KMS-11 (cell line): ENCODE measurements around the gene PRKACA.

Experiments used
- H2AFZ ChIP-seq: fragments of 200-600 bp; sonication (generic); 2 replicates; pipeline ENCODE4 v1.6.1; 2016; ENCODE audit warnings: antibody characterized with exemption, mixed run types, low read depth
- H3K27ac ChIP-seq: fragments of 200-600 bp; sonication (generic); 2 replicates; pipeline ENCODE4 v1.6.1; 2016; ENCODE audit warnings: mild to moderate bottlenecking, mixed run types
- H3K27me3 ChIP-seq: fragments of 200-600 bp; sonication (generic); 2 replicates; pipeline ENCODE4 v1.6.1; 2017; ENCODE audit warnings: mild to moderate bottlenecking, low read depth, mixed run types, moderate library complexity; ENCODE audit not compliant: insufficient read depth
- H3K36me3 ChIP-seq: fragments of 200-600 bp; sonication (generic); 2 replicates; pipeline ENCODE4 v1.6.1; 2017; ENCODE audit warnings: mild to moderate bottlenecking, mixed run types; ENCODE audit not compliant: insufficient read depth
- H3K4me1 ChIP-seq: fragments of 200-600 bp; sonication (generic); 2 replicates; pipeline ENCODE4 v1.6.1; 2016; ENCODE audit warnings: mild to moderate bottlenecking, low read depth, mixed run types; ENCODE audit not compliant: poor library complexity, severe bottlenecking
- H3K4me2 ChIP-seq: fragments of 200-600 bp; sonication (generic); 2 replicates; pipeline ENCODE4 v1.7.0; 2016; ENCODE audit warnings: mild to moderate bottlenecking, mixed run types
- H3K4me3 ChIP-seq: fragments of 200-600 bp; sonication (generic); IDR thresholded peaks from 2 replicates; pipeline ENCODE4 v1.6.1; 2017; ENCODE audit warnings: low read depth, low read length, mixed read lengths; ENCODE audit not compliant: insufficient read depth
- H3K79me2 ChIP-seq: fragments of 200-600 bp; sonication (generic); 2 replicates; pipeline ENCODE4 v1.6.1; 2016; ENCODE audit warnings: low read depth, mixed run types; ENCODE audit not compliant: insufficient read depth
- H3K9ac ChIP-seq: fragments of 200-600 bp; sonication (generic); 2 replicates; pipeline ENCODE4 v1.6.1; 2016; ENCODE audit warnings: mild to moderate bottlenecking, mixed run types
- H4K20me1 ChIP-seq: fragments of 200-600 bp; sonication (generic); 2 replicates; pipeline ENCODE4 v1.6.1; 2016; ENCODE audit warnings: mild to moderate bottlenecking, mixed run types; ENCODE audit not compliant: insufficient read depth
- CTCF ChIP-seq: fragments of 200-600 bp; sonication (generic); conservative IDR thresholded peaks from 2 replicates; pipeline ENCODE4 v1.6.1; 2017; ENCODE audit warnings: low read depth, mild to moderate bottlenecking, antibody characterized with exemption, low read length, moderate library complexity, mixed read lengths

PRKACA gene

GRCh38 chr19:14119644-14120496 lies 2.3 kb upstream of the PRKACA start:
- Histone ChIP-seq H2AFZ (no peak overlapping the region), H3K36me3 (no peaks in the 10 kb centered on the region), H3K79me2 (no peaks in the 10 kb centered on the region; the same call in 1 of the 2 replicates), H4K20me1 (no peaks in the 10 kb centered on the region), H3K27ac (no peak overlapping the region), H3K4me2 (no peak overlapping the region), H3K4me3 (no peak overlapping the region), H3K4me1 (peaks cover 10% of the 10 kb centered on the region), H3K27me3 (no peaks in the 10 kb centered on the region), H3K9ac (no peak overlapping the region)
- TF ChIP-seq CTCF = no peak

GRCh38 chr19:14119146-14119545 lies 1.6 kb upstream of the PRKACA start:
- Histone ChIP-seq H3K4me3 (no peak overlapping the region), H3K27me3 (no peaks in the 10 kb centered on the region), H3K4me2 (no peak overlapping the region; the same call in 1 of the 2 replicates), H3K9ac (no peak overlapping the region), H2AFZ (no peak overlapping the region), H3K4me1 (peaks cover 10% of the 10 kb centered on the region), H4K20me1 (no peaks in the 10 kb centered on the region), H3K79me2 (no peaks in the 10 kb centered on the region; the same call in 1 of the 2 replicates), H3K27ac (no peak overlapping the region), H3K36me3 (no peaks in the 10 kb centered on the region)
- TF ChIP-seq CTCF = no peak

GRCh38 chr19:14118165-14119051 lies 846 bp upstream of the PRKACA start:
- Histone ChIP-seq H3K79me2 (no peaks in the 10 kb centered on the region; the same call in 1 of the 2 replicates), H2AFZ (peak overlapping the region; percentile 34; the same call in 1 of the 2 replicates), H3K9ac (no peak overlapping the region), H3K27ac (no peak overlapping the region), H3K4me2 (peak overlapping the region; percentile 82), H4K20me1 (no peaks in the 10 kb centered on the region), H3K4me3 (no peak overlapping the region), H3K27me3 (no peaks in the 10 kb centered on the region), H3K4me1 (peaks cover 10% of the 10 kb centered on the region), H3K36me3 (no peaks in the 10 kb centered on the region)
- no peak for TF ChIP-seq CTCF

GRCh38 chr19:14116918-14117578 lies 514 bp downstream of the PRKACA start:
- no peaks in the 10 kb centered on the region for H3K27me3 ChIP-seq
- H3K9ac ChIP-seq = peak overlapping the region; percentile 18; the same call in 1 of the 2 replicates
- H3K4me3 ChIP-seq = no peak overlapping the region
- H2AFZ ChIP-seq = no peak overlapping the region
- H3K4me2 ChIP-seq = peak overlapping the region; percentile 71
- no peak for TF ChIP-seq CTCF
- no peaks in the 10 kb centered on the region; the same call in 1 of the 2 replicates for H3K79me2 ChIP-seq
- no peak overlapping the region for H3K27ac ChIP-seq
- H4K20me1 ChIP-seq = no peaks in the 10 kb centered on the region
- peaks cover 10% of the 10 kb centered on the region for H3K4me1 ChIP-seq
- H3K36me3 ChIP-seq = no peaks in the 10 kb centered on the region
